GM06990 (cell line): ENCODE measurements around the gene SEL1L3.

Experiments
- DNase-seq: peaks from one replicate; pipeline ENCODE4 v3.0.0-alpha.2; 2011; ENCODE audit not compliant: insufficient read length; ENCODE audit errors: extremely low read depth
- H3K27me3 ChIP-seq: replicated peaks from 2 replicates; pipeline ENCODE4 v1.6.0; 2011; ENCODE audit warnings: low read length; ENCODE audit not compliant: control insufficient read depth, insufficient read depth
- H3K36me3 ChIP-seq: 2 replicates; pipeline ENCODE4 v1.5.1; 2011; ENCODE audit warnings: low read length; ENCODE audit not compliant: control insufficient read depth, insufficient read depth
- H3K4me3 ChIP-seq: replicated peaks from 2 replicates; pipeline ENCODE4 v1.5.1; 2011; ENCODE audit warnings: low read depth, mild to moderate bottlenecking, control low read depth, low read length
- CTCF ChIP-seq: IDR thresholded peaks from 2 replicates; pipeline ENCODE4 v1.5.1; 2011; ENCODE audit warnings: low read length, control low read depth, mild to moderate bottlenecking, inconsistent platforms; ENCODE audit not compliant: insufficient read depth, poor library complexity, severe bottlenecking

Gene SEL1L3

GRCh38 chr4:25782482-25782881, 80.3 kb downstream of the SEL1L3 start:
- Histone ChIP-seq H3K4me3 (no peak overlapping the region), H3K27me3 (no peaks in the 10 kb centered on the region), H3K36me3 (no peaks in the 10 kb centered on the region; the same call in 1 of the 2 replicates)
- no peak for TF ChIP-seq CTCF
- DNase-seq, result no peak

DNA sequence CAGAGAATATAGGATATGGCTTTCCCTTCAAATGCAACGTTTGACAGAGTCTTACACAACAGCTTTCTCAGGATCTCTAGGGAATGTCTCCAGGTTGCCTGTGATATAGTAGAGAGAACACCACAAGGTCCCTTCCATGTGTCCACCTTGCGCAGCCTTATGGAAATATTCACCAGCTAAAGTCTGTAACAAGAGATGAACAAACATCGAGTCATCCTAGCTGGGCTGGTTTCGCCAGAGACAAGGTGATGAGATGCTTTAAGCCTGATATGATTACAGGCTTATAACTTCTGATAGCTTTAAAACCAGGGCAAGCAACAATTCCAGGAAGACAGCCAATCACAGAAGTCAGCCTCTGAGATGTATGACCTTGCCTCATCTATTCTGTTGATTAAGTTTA, 83.8 kb downstream of the SEL1L3 start:
- Histone ChIP-seq H3K36me3 (no peaks in the 10 kb centered on the region; the same call in 1 of the 2 replicates), H3K27me3 (no peaks in the 10 kb centered on the region), H3K4me3 (no peak overlapping the region)
- DNase-seq, result no peak
- no peak for TF ChIP-seq CTCF

DNA sequence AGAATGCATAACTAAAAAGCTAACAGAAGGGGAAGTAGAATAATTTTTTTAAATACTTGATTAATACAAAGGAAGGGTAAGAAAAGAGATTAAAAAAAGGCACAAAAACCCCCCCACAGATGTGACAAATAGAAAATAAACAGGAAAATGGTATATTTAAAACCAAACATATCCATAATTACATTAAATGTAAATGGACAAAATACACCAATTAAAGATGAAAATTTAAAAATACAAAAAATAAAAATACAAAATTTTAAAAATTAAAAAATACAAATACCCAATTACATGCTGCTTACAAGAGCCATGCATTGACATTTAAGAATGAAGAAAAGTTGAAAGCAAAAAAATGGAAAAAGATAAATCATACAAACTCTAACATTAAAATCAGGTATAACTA, 86.0 kb downstream of the SEL1L3 start:
- no peaks in the 10 kb centered on the region for H3K27me3 ChIP-seq
- TF ChIP-seq CTCF, result no peak
- H3K36me3 ChIP-seq, result no peaks in the 10 kb centered on the region; the same call in 1 of the 2 replicates
- no peak overlapping the region for H3K4me3 ChIP-seq
- DNase-seq, result no peak

GRCh38 chr4:25775166-25775565, 87.6 kb downstream of the SEL1L3 start:
- TF ChIP-seq CTCF, result no peak
- no peak for DNase-seq
- Histone ChIP-seq H3K4me3 (no peak overlapping the region), H3K36me3 (no peaks in the 10 kb centered on the region), H3K27me3 (no peaks in the 10 kb centered on the region)

DNA sequence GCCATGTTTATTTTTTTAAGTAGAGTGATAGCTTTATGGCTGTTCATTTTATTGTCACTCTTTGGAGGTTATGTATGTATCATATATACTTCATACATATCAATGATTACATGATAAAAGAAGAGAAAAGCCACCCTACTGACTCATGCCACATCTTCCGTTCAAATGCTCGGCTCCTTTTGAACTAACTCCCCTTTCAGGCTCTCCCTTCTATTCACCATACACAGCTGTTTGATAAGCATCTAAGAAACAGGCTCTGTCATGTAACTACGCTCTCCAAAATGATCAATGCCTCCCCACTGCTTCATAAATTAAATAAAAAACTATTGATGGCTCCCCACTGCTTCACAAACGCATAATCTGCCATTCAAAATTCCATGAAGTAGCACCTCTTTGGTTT, 89.4 kb downstream of the SEL1L3 start:
- H3K4me3 ChIP-seq, result no peak overlapping the region
- no peaks in the 10 kb centered on the region for H3K27me3 ChIP-seq
- no peak for TF ChIP-seq CTCF
- no peak for DNase-seq
- H3K36me3 ChIP-seq, result no peaks in the 10 kb centered on the region

DNA sequence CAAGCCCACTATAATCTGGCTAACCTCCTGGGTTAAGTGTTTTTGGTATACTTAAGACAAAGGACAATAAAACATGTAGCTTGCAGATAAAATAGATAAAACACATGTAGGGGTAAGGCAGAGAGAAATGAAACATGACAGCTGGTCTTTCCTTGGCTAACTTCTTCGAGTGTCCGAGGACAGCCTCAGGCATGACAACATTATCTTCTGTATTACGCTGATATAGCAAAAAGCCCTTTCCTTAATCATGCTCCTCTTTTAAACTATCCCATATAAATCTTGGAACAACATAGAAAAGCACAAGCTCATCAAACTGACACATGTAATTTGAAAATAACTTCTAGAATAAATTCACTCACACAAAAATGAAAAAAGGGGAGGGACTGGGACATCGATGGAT, 91.1 kb downstream of the SEL1L3 start:
- no peaks in the 10 kb centered on the region for H3K36me3 ChIP-seq
- no peaks in the 10 kb centered on the region for H3K27me3 ChIP-seq
- no peak overlapping the region for H3K4me3 ChIP-seq
- TF ChIP-seq CTCF, result no peak
- DNase-seq, result no peak
